GM12878 (cell line): ENCODE measurements around the gene PPT1. TPM values are rescaled to one million over a fixed set of nuclear protein-coding genes. Genes with fewer than 3 reads are reported as not detected.

Experiments used
- ATF3 ChIP-seq: IDR thresholded peaks from 2 replicates; pipeline ENCODE4 v1.6.1; 2011; ENCODE audit warnings: low read depth, mild to moderate bottlenecking, low read length, moderate library complexity, borderline replicate concordance; ENCODE audit errors: extremely low read depth
- CBX5 ChIP-seq: sonication (generic); IDR thresholded peaks from 2 replicates; pipeline ENCODE4 v1.6.1; 2016; ENCODE audit warnings: low read depth, moderate library complexity, mild to moderate bottlenecking, inconsistent platforms
- CUX1 ChIP-seq: IDR thresholded peaks from 2 replicates; pipeline ENCODE4 v1.6.1; 2012; ENCODE audit warnings: improper control_type of control experiment, low read depth, low read length; ENCODE audit not compliant: insufficient replicate concordance
- DPF2 ChIP-seq: fragments of 450-650 bp; IDR thresholded peaks from 2 replicates; pipeline ENCODE4 v1.6.1; 2017; ENCODE audit warnings: mild to moderate bottlenecking
- HDAC2 ChIP-seq: fragments of 200-600 bp; sonication (generic); IDR thresholded peaks from 2 replicates; pipeline ENCODE4 v1.6.1; 2017
- IRF3 ChIP-seq: fragments of 450-650 bp; IDR thresholded peaks from 2 replicates; pipeline ENCODE4 v1.6.1; 2014; ENCODE audit warnings: mild to moderate bottlenecking
- MXI1 ChIP-seq: fragments of 150-350 bp; IDR thresholded peaks from 2 replicates; pipeline ENCODE4 v1.6.1; 2011; ENCODE audit warnings: low read depth, mild to moderate bottlenecking, inconsistent platforms, low read length, improper control_type of control experiment
- NFYA ChIP-seq: IDR thresholded peaks from 2 replicates; pipeline ENCODE4 v1.6.1; 2011; ENCODE audit warnings: low read depth, mild to moderate bottlenecking, low read length, improper control_type of control experiment, borderline replicate concordance
- NR2C1 ChIP-seq: fragments of 450-650 bp; IDR thresholded peaks from 2 replicates; pipeline ENCODE4 v1.6.1; 2017; ENCODE audit warnings: antibody characterized with exemption, mild to moderate bottlenecking, moderate library complexity
- RELA ChIP-seq: fragments of 450-650 bp; IDR thresholded peaks from 2 replicates; pipeline ENCODE4 v1.8.0; 2014; ENCODE audit warnings: borderline replicate concordance; ENCODE audit not compliant: partially characterized antibody
- SIN3A ChIP-seq: IDR thresholded peaks from 2 replicates; pipeline ENCODE4 v1.6.1; 2012; ENCODE audit warnings: low read depth, low read length, improper control_type of control experiment
- STAT3 ChIP-seq: IDR thresholded peaks from 2 replicates; pipeline ENCODE4 v1.6.1; 2011; ENCODE audit warnings: low read depth, low read length, improper control_type of control experiment
- USF1 ChIP-seq: IDR thresholded peaks from 2 replicates; pipeline ENCODE4 v1.6.1; 2011; ENCODE audit warnings: borderline replicate concordance, low read depth, mild to moderate bottlenecking, moderate library complexity, mixed read lengths, low read length; ENCODE audit not compliant: insufficient read depth; ENCODE audit errors: extremely low read length
- USF2 ChIP-seq: IDR thresholded peaks from 2 replicates; pipeline ENCODE4 v1.6.1; 2011; ENCODE audit warnings: low read depth, low read length, improper control_type of control experiment, borderline replicate concordance
- ZBED1 ChIP-seq: IDR thresholded peaks from 2 replicates; pipeline ENCODE4 v1.6.1; 2016; ENCODE audit warnings: borderline replicate concordance
- ZNF592 ChIP-seq: fragments of 450-650 bp; IDR thresholded peaks from 2 replicates; pipeline ENCODE4 v1.6.1; 2017; ENCODE audit warnings: mild to moderate bottlenecking, moderate library complexity
- polyA plus RNA-seq, 11 experiments: library from polyadenylated mRNA; depleted of rRNA in 4 of 11; unstranded in 6 of 11; stranded (reverse) in 5 of 11; fragments of >200 nt; fragmentation: Nextera tagmentation in 4 of 11; fragmentation: Illumina TruSeq in 1 of 11; extraction: Ambion mirVana in 4 of 11; extraction: Trizol in 1 of 11; gene quantifications; 1 replicate in 1 of 11; 2 replicates in 10 of 11; pipeline versions ENCODE4 v1.2.1 to v1.2.3, GENCODE V29; 2011 to 2016; ENCODE audit warnings: inconsistent platforms in 2 of 11, missing spikeins in 2 of 11, low read depth in 1 of 11
- total RNA-seq, 4 experiments: library from RNA; depleted of rRNA in 3 of 4; stranded (reverse); fragments of >200 nt in 3 of 4; fragmentation: Illumina TruSeq in 1 of 4; extraction: Trizol in 1 of 4; gene quantifications; 2 replicates each; pipeline versions ENCODE4 v1.2.1 to v1.2.3, GENCODE V29; 2013 to 2021

The PPT1 gene
- total and polyA plus RNA-seq, 10 of the 15 experiments (the other 5 are each of a cell fraction or from before 2014, with no cell fraction given): 50.4 to 147 (median 103) TPM

GRCh38 chr1:40096977-40097782 is at the start of gene PPT1 (continued):
- TF ChIP-seq USF1: peak; percentile 95
- TF ChIP-seq CUX1: no peak
- no peak for TF ChIP-seq ZBED1
- peak; percentile 76 for TF ChIP-seq USF2
- TF ChIP-seq STAT3: no peak
- TF ChIP-seq NR2C1: no peak
- TF ChIP-seq ATF3: peak; percentile 33; the same call in 1 of the 2 replicates
- TF ChIP-seq CBX5: no peak
- TF ChIP-seq HDAC2: peak; percentile 43; the same call in 1 of the 2 replicates
- no peak for TF ChIP-seq ZNF592
- TF ChIP-seq NFYA: no peak
- peak; percentile 83 for TF ChIP-seq MXI1
- TF ChIP-seq IRF3: no peak
- TF ChIP-seq RELA: no peak
- 0 out of 2 replicates have a peak, but pooled peaks have one; percentile 43 for TF ChIP-seq SIN3A
- TF ChIP-seq DPF2: 0 out of 2 replicates have a peak, but pooled peaks have one; percentile 31
